OCI-LY7 (cell line): Measurements from ENCODE around the gene TRIM28. TPM values are rescaled to one million over a fixed set of nuclear protein-coding genes. Genes with fewer than 3 reads are reported as not detected.

Experiments used
- BruUV-seq: library from RNA; stranded (reverse); fragments of 400-500 nt; replicated peaks from 2 replicates; lab custom pipeline; 2021; lab: Mats Ljungman, UMichigan
- CTCF ChIA-PET: fragments of 300-600 bp; sonication (Branson Sonifier 250); formaldehyde crosslinking; loops from one replicate; lab custom pipeline; 2022; ENCODE audit warnings: antibody characterized with exemption; ENCODE audit not compliant: unreplicated experiment; lab: Charles Lee
- POLR2A ChIA-PET: fragments of 300-600 bp; sonication (Branson Sonifier 250); formaldehyde crosslinking; loops from one replicate; lab custom pipeline; 2022; ENCODE audit warnings: antibody characterized with exemption; lab: Charles Lee
- DNase-seq: peaks from one replicate; pipeline ENCODE4 v3.0.0-alpha.2; 2015; ENCODE audit warnings: low spot score
- H2AFZ ChIP-seq: fragments of 200-600 bp; sonication (generic), shearing (Covaris generic); 2 replicates; pipeline ENCODE4 v1.6.1; 2014; ENCODE audit warnings: mild to moderate bottlenecking, antibody characterized with exemption, low read length, moderate library complexity
- H3K27ac ChIP-seq: fragments of 200-600 bp; sonication (generic); 2 replicates; pipeline ENCODE4 v1.5.1; 2014; ENCODE audit warnings: mixed run types, low read depth, mild to moderate bottlenecking, moderate library complexity, low read length, inconsistent platforms; ENCODE audit not compliant: poor library complexity, severe bottlenecking
- H3K36me3 ChIP-seq: fragments of 200-600 bp; sonication (generic); 2 replicates; pipeline ENCODE4 v1.6.1; 2014; ENCODE audit warnings: mild to moderate bottlenecking, antibody characterized with exemption, low read length, moderate library complexity, mixed read lengths; ENCODE audit not compliant: insufficient read depth
- H3K4me1 ChIP-seq: fragments of 200-600 bp; sonication (generic); 2 replicates; pipeline ENCODE4 v1.5.1; 2014; ENCODE audit warnings: mild to moderate bottlenecking, low read length; ENCODE audit not compliant: insufficient read depth, poor library complexity, severe bottlenecking
- H3K4me2 ChIP-seq: fragments of 200-600 bp; sonication (generic); 2 replicates; pipeline ENCODE4 v1.6.1; 2014; ENCODE audit warnings: mild to moderate bottlenecking, low read length
- H3K4me3 ChIP-seq: fragments of 200-600 bp; sonication (generic); 2 replicates; pipeline ENCODE4 v1.5.1; 2014; ENCODE audit warnings: mild to moderate bottlenecking, low read depth, low read length; ENCODE audit not compliant: poor library complexity, severe bottlenecking
- H3K79me2 ChIP-seq: fragments of 200-600 bp; sonication (generic); 2 replicates; pipeline ENCODE4 v1.6.1; 2016; ENCODE audit warnings: low read depth, mild to moderate bottlenecking, low read length, moderate library complexity, mixed read lengths; ENCODE audit not compliant: insufficient read depth
- H3K9me2 ChIP-seq: fragments of 200-600 bp; sonication (generic); 2 replicates; pipeline ENCODE4 v1.6.1; 2016; ENCODE audit warnings: mild to moderate bottlenecking, low read length, mixed read lengths; ENCODE audit not compliant: insufficient read depth
- H3K9me3 ChIP-seq: fragments of 200-600 bp; sonication (generic); 2 replicates; pipeline ENCODE4 v1.6.1; 2014; ENCODE audit warnings: mild to moderate bottlenecking, mixed run types, low read length, mixed read lengths
- H4K20me1 ChIP-seq: fragments of 200-600 bp; sonication (generic); 2 replicates; pipeline ENCODE4 v1.6.1; 2014; ENCODE audit warnings: mild to moderate bottlenecking, antibody characterized with exemption, low read length, moderate library complexity, mixed read lengths; ENCODE audit not compliant: insufficient read depth
- EZH2phosphoT487 ChIP-seq: fragments of 200-600 bp; sonication (generic); IDR thresholded peaks from 2 replicates; pipeline ENCODE4 v1.6.1; 2018; ENCODE audit warnings: low read depth, borderline replicate concordance, mild to moderate bottlenecking, mixed run types, antibody characterized with exemption, low read length, moderate library complexity, mixed read lengths
- intact Hi-C: fragments of 100-400 bp; cut with micrococcal nuclease; formaldehyde crosslinking; loops from one replicate; pipeline ENCODE4 v1.10.0; 2022; ENCODE audit not compliant: unreplicated experiment
- total RNA-seq, 2 experiments: library from RNA; depleted of rRNA in 1 of 2; stranded (reverse); fragments of >200 nt in 1 of 2; shearing (Covaris generic) in 1 of 2; gene quantifications; 2 replicates each; pipeline ENCODE4 v1.2.3, GENCODE V29; 2014 to 2022
- TF ChIP-seq, protein P1 (sequence below): fragments of 200-600 bp; sonication (generic); conservative IDR thresholded peaks from 2 replicates; pipeline ENCODE4 v1.5.1; 2014; ENCODE audit warnings: mild to moderate bottlenecking, antibody characterized with exemption, low read length, moderate library complexity, mixed read lengths

TRIM28 gene
- total RNA-seq, 2 experiments from 2014 or later: 601 to 729 TPM

DNA sequence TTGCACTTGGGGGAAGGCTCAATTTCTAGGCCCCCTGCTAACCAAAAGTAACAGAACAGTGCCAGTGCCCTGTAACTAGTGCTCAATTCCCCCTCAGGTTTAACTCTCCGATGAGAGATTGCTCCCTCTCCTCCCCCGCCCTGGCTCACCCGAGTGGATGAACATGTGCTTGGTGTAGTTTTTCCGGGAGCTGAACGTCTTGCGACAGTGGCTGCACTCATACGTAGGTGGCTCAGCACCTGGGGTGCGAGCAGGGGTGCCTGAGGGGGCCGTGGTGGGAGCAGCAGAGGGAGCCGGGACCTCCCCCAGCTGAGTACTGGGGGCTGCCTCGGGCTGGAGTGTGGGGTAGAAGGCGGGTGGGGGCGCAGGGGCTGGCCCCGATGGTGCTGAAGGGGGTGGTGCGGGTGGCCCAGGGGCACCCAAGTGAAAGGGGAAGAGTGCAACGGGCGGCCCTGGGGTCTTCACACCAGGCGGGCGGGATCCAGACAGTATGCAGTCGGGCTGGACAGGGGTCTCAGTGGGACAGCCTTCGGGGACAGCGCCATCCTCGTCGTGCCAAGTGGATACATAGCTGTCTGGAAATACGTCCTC, 27.5 kb upstream of the TRIM28 start:
- no peak for DNase-seq
- peaks cover 31% of the 10 kb centered on the region for H3K36me3 ChIP-seq
- BruUV-seq: TSS peak; percentile 45
- no peaks in the 10 kb centered on the region for H3K9me3 ChIP-seq
- H3K27ac ChIP-seq: no peak overlapping the region
- peaks cover 20% of the 10 kb centered on the region for H3K4me1 ChIP-seq
- no peaks in the 10 kb centered on the region for H4K20me1 ChIP-seq
- POLR2A ChIA-PET: no interaction called here
- H3K79me2 ChIP-seq: peaks cover 11% of the 10 kb centered on the region; the same call in 1 of the 2 replicates
- CTCF ChIA-PET: no interaction called here
- no peak overlapping the region for H3K4me3 ChIP-seq
- no peak overlapping the region; the same call in 1 of the 2 replicates for H3K4me2 ChIP-seq
- intact Hi-C loops: loop anchor here (5.0 kb wide), 1 partner anchor 189 kb away; the partner anchor contains the start of gene ZSCAN22
- no peaks in the 10 kb centered on the region for H3K9me2 ChIP-seq
- no peak overlapping the region for H2AFZ ChIP-seq
- no peak for TF ChIP-seq EZH2phosphoT487
- TF ChIP-seq, protein P1, sequence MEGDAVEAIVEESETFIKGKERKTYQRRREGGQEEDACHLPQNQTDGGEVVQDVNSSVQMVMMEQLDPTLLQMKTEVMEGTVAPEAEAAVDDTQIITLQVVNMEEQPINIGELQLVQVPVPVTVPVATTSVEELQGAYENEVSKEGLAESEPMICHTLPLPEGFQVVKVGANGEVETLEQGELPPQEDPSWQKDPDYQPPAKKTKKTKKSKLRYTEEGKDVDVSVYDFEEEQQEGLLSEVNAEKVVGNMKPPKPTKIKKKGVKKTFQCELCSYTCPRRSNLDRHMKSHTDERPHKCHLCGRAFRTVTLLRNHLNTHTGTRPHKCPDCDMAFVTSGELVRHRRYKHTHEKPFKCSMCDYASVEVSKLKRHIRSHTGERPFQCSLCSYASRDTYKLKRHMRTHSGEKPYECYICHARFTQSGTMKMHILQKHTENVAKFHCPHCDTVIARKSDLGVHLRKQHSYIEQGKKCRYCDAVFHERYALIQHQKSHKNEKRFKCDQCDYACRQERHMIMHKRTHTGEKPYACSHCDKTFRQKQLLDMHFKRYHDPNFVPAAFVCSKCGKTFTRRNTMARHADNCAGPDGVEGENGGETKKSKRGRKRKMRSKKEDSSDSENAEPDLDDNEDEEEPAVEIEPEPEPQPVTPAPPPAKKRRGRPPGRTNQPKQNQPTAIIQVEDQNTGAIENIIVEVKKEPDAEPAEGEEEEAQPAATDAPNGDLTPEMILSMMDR: no peak

DNA sequence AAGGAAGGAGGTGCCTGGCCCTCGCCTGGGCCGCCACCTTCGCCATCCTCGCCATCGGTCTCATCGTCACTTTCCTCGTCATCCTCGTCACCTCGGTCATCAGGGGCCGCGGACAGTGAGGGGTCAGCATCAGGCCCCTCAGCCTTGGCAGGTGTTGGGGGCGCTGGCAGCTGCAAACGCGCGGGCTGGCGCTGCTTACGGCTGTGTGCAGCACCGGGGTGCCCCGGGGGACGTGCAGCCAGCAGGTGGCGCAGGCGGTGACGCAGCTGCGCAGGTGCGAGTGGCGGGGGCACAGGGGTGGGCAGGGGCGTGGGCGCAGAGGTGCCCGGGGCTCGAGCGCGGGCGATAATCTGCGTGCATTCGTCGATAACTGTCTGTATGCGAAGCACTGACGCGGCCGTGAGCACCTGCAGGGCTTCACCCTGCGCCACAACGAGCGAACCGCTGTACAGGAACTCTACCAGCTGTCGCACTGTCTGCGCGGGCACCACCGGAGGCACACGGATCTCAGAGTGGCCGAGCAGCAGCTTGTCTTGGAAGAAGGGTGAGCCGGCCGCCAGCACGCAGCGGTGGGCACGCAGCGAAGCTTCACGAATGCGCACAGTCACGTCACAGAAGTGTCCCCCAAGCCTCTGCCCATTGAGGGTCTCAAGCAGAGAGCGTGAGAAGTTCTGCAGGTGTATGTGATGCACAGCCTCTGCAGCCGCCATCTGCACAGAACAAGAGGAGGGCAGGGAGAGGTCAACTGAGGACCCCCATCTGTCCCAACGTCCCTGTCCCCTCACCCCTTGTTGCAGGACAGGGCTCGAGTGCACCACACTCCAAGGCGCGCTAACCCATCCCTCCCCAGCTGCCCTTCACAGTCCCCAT, 26.7 kb upstream of the TRIM28 start:
- intact Hi-C loops: loop anchor here (5.0 kb wide), 1 partner anchor 190 kb away; the partner anchor contains the start of gene ZSCAN22
- H3K4me3 ChIP-seq: no peak overlapping the region
- ChIA-PET CTCF (no interaction called here), POLR2A (interaction anchor here (0.7 kb wide), 1 partner anchor 132 kb away, joined by 3 read pairs; no protein-coding TSS in a partner anchor)
- no peaks in the 10 kb centered on the region for H3K9me2 ChIP-seq
- H3K27ac ChIP-seq: no peak overlapping the region
- H2AFZ ChIP-seq: no peak overlapping the region
- H3K4me1 ChIP-seq: peaks cover 20% of the 10 kb centered on the region
- H3K79me2 ChIP-seq: peaks cover 11% of the 10 kb centered on the region; the same call in 1 of the 2 replicates
- no peaks in the 10 kb centered on the region for H4K20me1 ChIP-seq
- no peak overlapping the region; the same call in 1 of the 2 replicates for H3K4me2 ChIP-seq
- peaks cover 31% of the 10 kb centered on the region for H3K36me3 ChIP-seq
- BruUV-seq: no TSS peak
- TF ChIP-seq, protein P1: peak; percentile 51
- TF ChIP-seq EZH2phosphoT487: no peak
- no peaks in the 10 kb centered on the region for H3K9me3 ChIP-seq
- no peak for DNase-seq
